ENCODE measurements around the gene SNF8.

GRCh38 chr17:48951572-48951971, 6.9 kb upstream of the SNF8 start:
- no peak for TF ChIP-seq CTCF (IDR thresholded peaks at IDR 0.05; ENCODE audit: low read length)
- no peak for TF ChIP-seq EZH2 (IDR thresholded peaks at IDR 0.05; ENCODE audit: borderline replicate concordance, low read length)

Data from OCI-LY1 (cell line).